Keratinocyte (primary cell): ENCODE measurements around the gene ZBTB21. TPM values are rescaled to one million over a fixed set of nuclear protein-coding genes. Genes with fewer than 3 reads are reported as not detected.

ENCODE experiments used
- DNase-seq: peaks from one replicate; pipeline ENCODE4 v3.0.0-alpha.2; 2011; ENCODE audit warnings: low read depth, missing footprints, low spot score
- FAIRE-seq: peaks from 2 replicates; lab custom pipeline; 2011; peaks lifted over from hg19 to GRCh38; lab: Jason Lieb, UNC
- H2AFZ ChIP-seq: 2 replicates; pipeline ENCODE4 v1.6.0; 2012; ENCODE audit warnings: low read length, control low read depth, inconsistent platforms; ENCODE audit not compliant: control insufficient read depth
- H3K27ac ChIP-seq: 2 replicates; pipeline ENCODE4 v1.5.1; 2011; ENCODE audit warnings: low read length; ENCODE audit not compliant: control insufficient read depth, insufficient read depth
- H3K27me3 ChIP-seq: 3 replicates; pipeline ENCODE4 v1.6.0; 2011; ENCODE audit warnings: low read length; ENCODE audit not compliant: control insufficient read depth, insufficient read depth; ENCODE audit errors: extremely low read depth
- H3K36me3 ChIP-seq, 2 experiments: 2 replicates in 1 of 2; 3 replicates in 1 of 2; pipeline ENCODE4 v1.5.1; 2011; ENCODE audit warnings: low read length in 2 of 2, mild to moderate bottlenecking in 1 of 2; ENCODE audit not compliant: control insufficient read depth in 2 of 2, insufficient read depth in 2 of 2; ENCODE audit errors: extremely low read depth in 1 of 2
- H3K4me1 ChIP-seq: 3 replicates; pipeline ENCODE4 v1.5.1; 2011; ENCODE audit warnings: low read length; ENCODE audit not compliant: control insufficient read depth, insufficient read depth; ENCODE audit errors: extremely low read depth
- H3K4me2 ChIP-seq: 3 replicates; pipeline ENCODE4 v1.6.0; 2011; ENCODE audit warnings: low read depth, low read length; ENCODE audit not compliant: control insufficient read depth, insufficient read depth; ENCODE audit errors: extremely low read depth
- H3K4me3 ChIP-seq, 3 experiments: fragments of 200-600 bp in 1 of 3; sonication (generic) in 1 of 3; 2 replicates in 2 of 3; 3 replicates in 1 of 3; pipeline ENCODE4 v1.5.1; 2011 to 2016; ENCODE audit warnings: low read length in 3 of 3, mild to moderate bottlenecking in 3 of 3, control low read depth in 2 of 3, inconsistent platforms in 1 of 3, low read depth in 1 of 3, mixed read lengths in 1 of 3, mixed run types in 1 of 3, moderate library complexity in 1 of 3; ENCODE audit not compliant: control insufficient read depth in 2 of 3, insufficient read depth in 2 of 3; ENCODE audit errors: extremely low read depth in 1 of 3
- H3K79me2 ChIP-seq: 2 replicates; pipeline ENCODE4 v1.6.0; 2012; ENCODE audit warnings: low read length; ENCODE audit not compliant: control insufficient read depth, insufficient read depth
- H3K9ac ChIP-seq: 3 replicates; pipeline ENCODE4 v1.6.0; 2011; ENCODE audit warnings: low read length; ENCODE audit not compliant: control insufficient read depth, insufficient read depth; ENCODE audit errors: extremely low read depth
- H3K9me1 ChIP-seq: 3 replicates; pipeline ENCODE4 v1.6.0; 2011; ENCODE audit warnings: low read length; ENCODE audit not compliant: control insufficient read depth, insufficient read depth; ENCODE audit errors: extremely low read depth
- H3K9me3 ChIP-seq: 2 replicates; pipeline ENCODE4 v1.5.1; 2012; ENCODE audit warnings: low read depth, low read length; ENCODE audit not compliant: control insufficient read depth
- H4K20me1 ChIP-seq: 3 replicates; pipeline ENCODE4 v1.6.0; 2011; ENCODE audit warnings: low read length; ENCODE audit not compliant: control insufficient read depth, insufficient read depth; ENCODE audit errors: extremely low read depth
- CTCF ChIP-seq, 3 experiments: IDR thresholded peaks in 1 of 3; conservative IDR thresholded peaks in 1 of 3; optimal IDR thresholded peaks in 1 of 3; 2 replicates in 2 of 3; 3 replicates in 1 of 3; pipeline versions ENCODE3 to v1.5.1; 2011; ENCODE audit warnings: low read length in 3 of 3, mild to moderate bottlenecking in 3 of 3, moderate library complexity in 2 of 3, control low read depth in 1 of 3, inconsistent platforms in 1 of 3; ENCODE audit not compliant: insufficient read depth in 2 of 3; ENCODE audit errors: extremely low read depth in 1 of 3
- EZH2 ChIP-seq: IDR thresholded peaks from one replicate; pipeline ENCODE4 v1.6.1; 2012; ENCODE audit warnings: inconsistent platforms, mild to moderate bottlenecking, low read length, moderate library complexity
- dilution Hi-C: fragments of 300-500 bp; cut with MboI; formaldehyde crosslinking; loops from one replicate; pipeline ENCODE4 v1.7.0; 2020; ENCODE audit warnings: low sequenced_read_pairs; ENCODE audit not compliant: extremely low pct_ligation_motif_present
- polyA plus RNA-seq, 5 experiments: library from polyadenylated mRNA; depleted of rRNA in 3 of 5; stranded (reverse) in 3 of 5; stranded (forward) in 1 of 5; unstranded in 1 of 5; fragments of >200 nt; gene quantifications; 1 replicate in 1 of 5; 2 replicates in 3 of 5; 3 replicates in 1 of 5; pipeline versions ENCODE4 v1.2.1 to v1.2.3, GENCODE V29; 2011 to 2012; ENCODE audit warnings: missing spikeins in 2 of 5, low read depth in 1 of 5, low replicate concordance in 1 of 5

ZBTB21 gene
- polyA plus RNA-seq, 1 donor (not counting 4 experiments of a cell fraction or from before 2014, with no cell fraction given): 9.5 TPM

GRCh38 chr21:42022906-42023305, 12.7 kb upstream of the ZBTB21 start:
- dilution Hi-C loops: no loop called here
- Histone ChIP-seq H3K4me3 (no peak overlapping the region), H3K9me3 (no peaks in the 10 kb centered on the region), H3K4me2 (no peak overlapping the region), H3K9me1 (no peaks in the 10 kb centered on the region), H3K4me1 (peaks cover 16% of the 10 kb centered on the region), H3K9ac (no peak overlapping the region), H3K27me3 (peaks cover 24% of the 10 kb centered on the region), H3K27ac (no peak overlapping the region), H2AFZ (no peak overlapping the region), H4K20me1 (no peaks in the 10 kb centered on the region), H3K79me2 (no peaks in the 10 kb centered on the region), H3K36me3 (no peaks in the 10 kb centered on the region)
- DNase-seq: no peak
- no peak for FAIRE-seq
- TF ChIP-seq CTCF (optimal IDR thresholded peaks at IDR 0.05 in 1 of 3, IDR thresholded peaks at IDR 0.05 in 1 of 3, conservative IDR thresholded peaks at IDR 0.05 in 1 of 3; ENCODE audit: extremely low read depth in 1 of 3, insufficient read depth in 2 of 3, low read length in 3 of 3) (no peak), EZH2 (no peak)

GRCh38 chr21:42022091-42022430, 11.9 kb upstream of the ZBTB21 start:
- no peaks in the 10 kb centered on the region for H4K20me1 ChIP-seq
- TF ChIP-seq EZH2 (no peak), CTCF (optimal IDR thresholded peaks at IDR 0.05 in 1 of 3, IDR thresholded peaks at IDR 0.05 in 1 of 3, conservative IDR thresholded peaks at IDR 0.05 in 1 of 3; ENCODE audit: extremely low read depth in 1 of 3, insufficient read depth in 2 of 3, low read length in 3 of 3) (no peak)
- H3K9me1 ChIP-seq: no peaks in the 10 kb centered on the region
- H3K9ac ChIP-seq: no peak overlapping the region
- DNase-seq (no peak), FAIRE-seq (no peak)
- H2AFZ ChIP-seq: no peak overlapping the region
- dilution Hi-C loops: no loop called here
- no peaks in the 10 kb centered on the region for H3K9me3 ChIP-seq
- no peaks in the 10 kb centered on the region for H3K79me2 ChIP-seq
- peaks cover 16% of the 10 kb centered on the region for H3K4me1 ChIP-seq
- H3K27me3 ChIP-seq: peaks cover 20% of the 10 kb centered on the region
- H3K4me2 ChIP-seq: no peak overlapping the region
- H3K4me3 ChIP-seq: no peak overlapping the region
- no peak overlapping the region for H3K27ac ChIP-seq
- no peaks in the 10 kb centered on the region for H3K36me3 ChIP-seq
